ENCODE results near the gene TLN1.

- TF ChIP-seq, protein P1, sequence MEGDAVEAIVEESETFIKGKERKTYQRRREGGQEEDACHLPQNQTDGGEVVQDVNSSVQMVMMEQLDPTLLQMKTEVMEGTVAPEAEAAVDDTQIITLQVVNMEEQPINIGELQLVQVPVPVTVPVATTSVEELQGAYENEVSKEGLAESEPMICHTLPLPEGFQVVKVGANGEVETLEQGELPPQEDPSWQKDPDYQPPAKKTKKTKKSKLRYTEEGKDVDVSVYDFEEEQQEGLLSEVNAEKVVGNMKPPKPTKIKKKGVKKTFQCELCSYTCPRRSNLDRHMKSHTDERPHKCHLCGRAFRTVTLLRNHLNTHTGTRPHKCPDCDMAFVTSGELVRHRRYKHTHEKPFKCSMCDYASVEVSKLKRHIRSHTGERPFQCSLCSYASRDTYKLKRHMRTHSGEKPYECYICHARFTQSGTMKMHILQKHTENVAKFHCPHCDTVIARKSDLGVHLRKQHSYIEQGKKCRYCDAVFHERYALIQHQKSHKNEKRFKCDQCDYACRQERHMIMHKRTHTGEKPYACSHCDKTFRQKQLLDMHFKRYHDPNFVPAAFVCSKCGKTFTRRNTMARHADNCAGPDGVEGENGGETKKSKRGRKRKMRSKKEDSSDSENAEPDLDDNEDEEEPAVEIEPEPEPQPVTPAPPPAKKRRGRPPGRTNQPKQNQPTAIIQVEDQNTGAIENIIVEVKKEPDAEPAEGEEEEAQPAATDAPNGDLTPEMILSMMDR (IDR thresholded peaks at IDR 0.05): no peak
- TF ChIP-seq POLR2A (IDR thresholded peaks at IDR 0.05): no peak
Observed at GRCh38 chr9:35667939-35668338, 64.1 kb downstream of the TLN1 start.
